Endometrial microvascular endothelial cells (primary cell): Measurements from ENCODE around the gene RBP3. TPM values are rescaled to one million over a fixed set of nuclear protein-coding genes. Genes with fewer than 3 reads are reported as not detected.
"Not testable (repeated sequence)": the region's sequence is repeated elsewhere in the genome, so short reads cannot be mapped to it uniquely, and the experiment has no call there.

Experiments
- in situ Hi-C: cut with HindIII; loops from 2 replicates; pipeline ENCODE4 v1.10.0; 2017; ENCODE audit warnings: low sequenced_read_pairs, low pct_unique_long_range_greater_than_20kb; ENCODE audit errors: inconsistent ontology term
- total RNA-seq: library from RNA; depleted of rRNA; stranded (reverse); fragments of >200 nt; gene quantifications from one replicate; pipeline ENCODE4 v1.2.3, GENCODE V29; 2015; ENCODE audit errors: inconsistent ontology term

RBP3 gene
- total RNA-seq, 1 donor from 2014 or later, result not detected

- in situ Hi-C loops, result no loop called here
Observed at GRCh38 chr10:47381427-47382379, 33.5 kb downstream of the RBP3 start.

GRCh38 chr10:47383261-47384147 lies 35.3 kb downstream of the RBP3 start:
- in situ Hi-C loops, result no loop called here

GRCh38 chr10:47384148-47384921 lies 36.2 kb downstream of the RBP3 start, which contains the start of gene ZNF488:
Gene ZNF488, minus strand, starts transcription at chr10:47384293. Its CDS starts 15,464 bp downstream, at chr10:47368829.
- in situ Hi-C loops, result no loop called here

GRCh38 chr10:47386104-47386503 lies 37.9 kb downstream of the RBP3 start:
- in situ Hi-C loops, result not testable (repeated sequence)

- in situ Hi-C loops, result no loop called here
Observed at GRCh38 chr10:47388879-47389278, 40.7 kb downstream of the RBP3 start.

GRCh38 chr10:47389619-47390018 lies 41.5 kb downstream of the RBP3 start:
- in situ Hi-C loops, result no loop called here

- in situ Hi-C loops, result no loop called here
Observed at GRCh38 chr10:47396311-47396717, 48.2 kb downstream of the RBP3 start.

GRCh38 chr10:47397256-47397655 lies 49.1 kb downstream of the RBP3 start:
- in situ Hi-C loops, result no loop called here

- in situ Hi-C loops, result no loop called here
Observed at GRCh38 chr10:47400251-47400650, 52.1 kb downstream of the RBP3 start.

- in situ Hi-C loops, result no loop called here
Observed at GRCh38 chr10:47400786-47401185, 52.6 kb downstream of the RBP3 start.

GRCh38 chr10:47401210-47401609 lies 53.0 kb downstream of the RBP3 start:
- in situ Hi-C loops, result no loop called here

GRCh38 chr10:47401874-47402640 lies 53.9 kb downstream of the RBP3 start:
- in situ Hi-C loops, result no loop called here

- in situ Hi-C loops, result no loop called here
Observed at GRCh38 chr10:47402641-47403301, 54.6 kb downstream of the RBP3 start.

- in situ Hi-C loops, result no loop called here
Observed at GRCh38 chr10:47403446-47404318, 55.5 kb downstream of the RBP3 start.

GRCh38 chr10:47404446-47404845 lies 56.3 kb downstream of the RBP3 start:
- in situ Hi-C loops, result no loop called here

GRCh38 chr10:47404937-47405336 lies 56.8 kb downstream of the RBP3 start:
- in situ Hi-C loops, result no loop called here
